G401 (cell line): ENCODE measurements around the gene RGS19. TPM values are rescaled to one million over a fixed set of nuclear protein-coding genes. Genes with fewer than 3 reads are reported as not detected.

ENCODE experiments used
- DNase-seq: peaks from one replicate; pipeline ENCODE4 v3.0.0-alpha.2; 2015; ENCODE audit warnings: low spot score
- in situ Hi-C: cut with HindIII; loops from 2 replicates; pipeline ENCODE4 v1.10.0; 2016; ENCODE audit warnings: low sequenced_read_pairs, mixed read lengths
- total RNA-seq: library from RNA; depleted of rRNA; stranded (reverse); fragments of >200 nt; shearing (Covaris generic); gene quantifications from 2 replicates; pipeline ENCODE4 v1.2.3, GENCODE V29; 2014

RGS19 gene
- total RNA-seq, 1 experiment from 2014 or later, result 32.9 TPM

DNA sequence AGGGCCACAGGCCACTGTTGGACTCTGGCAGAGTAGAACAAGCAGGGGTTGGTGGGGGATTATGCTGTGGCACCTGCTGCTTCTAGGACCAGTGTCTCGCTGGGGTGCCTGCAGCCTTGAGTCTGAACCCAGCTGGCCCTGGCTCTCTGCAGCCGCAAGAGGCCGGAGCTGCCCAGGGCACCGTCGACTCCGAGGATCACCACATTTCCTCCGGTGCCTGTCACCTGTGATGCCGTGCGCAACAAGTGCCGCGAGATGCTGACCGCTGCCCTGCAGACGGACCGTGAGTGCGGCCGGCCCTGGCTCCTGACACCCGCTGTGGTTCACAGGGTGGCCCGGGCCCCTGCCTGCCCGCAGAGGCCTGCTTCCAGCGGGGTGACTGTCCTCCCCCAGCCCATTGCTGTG, 10.1 kb downstream of the RGS19 start:
- in situ Hi-C loops, result no loop called here
- no peak for DNase-seq

- in situ Hi-C loops, result no loop called here
- no peak for DNase-seq
Observed at GRCh38 chr20:64068386-64069208, 10.7 kb downstream of the RGS19 start.

GRCh38 chr20:64067733-64068307, 11.5 kb downstream of the RGS19 start:
- in situ Hi-C loops, result no loop called here
- DNase-seq, result no peak

DNA sequence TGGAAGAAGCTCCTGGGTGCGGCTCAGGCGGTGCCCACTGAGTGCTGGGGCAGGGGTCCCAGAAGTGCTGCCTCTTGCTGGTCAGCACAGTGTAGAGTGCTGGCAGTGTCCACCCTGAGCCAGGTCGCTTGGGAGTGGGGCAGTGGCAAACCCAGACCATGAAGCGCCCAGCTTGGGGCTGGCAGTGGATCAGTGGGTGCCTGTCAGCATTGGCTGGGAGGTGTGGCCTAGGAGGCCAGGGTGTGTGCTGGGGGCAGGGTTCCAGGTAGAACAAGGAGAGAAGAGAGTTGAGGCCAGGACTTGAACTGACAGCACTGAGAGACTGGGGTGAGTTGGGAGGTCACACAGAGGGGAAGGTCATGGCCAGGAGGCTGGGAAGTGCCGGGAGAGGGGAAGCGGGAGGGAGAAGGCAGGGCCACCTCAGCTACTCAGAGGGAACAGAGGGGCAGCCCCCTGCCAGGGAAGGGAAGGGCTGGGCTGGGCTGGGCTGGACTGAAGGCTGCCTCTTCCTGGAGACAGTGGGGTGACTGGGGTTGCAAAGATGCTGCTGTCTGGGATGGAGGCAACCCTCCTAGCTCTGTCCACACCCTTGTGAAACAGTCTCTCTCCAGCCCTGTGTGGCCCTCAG, 12.2 kb downstream of the RGS19 start:
- in situ Hi-C loops, result no loop called here

DNA sequence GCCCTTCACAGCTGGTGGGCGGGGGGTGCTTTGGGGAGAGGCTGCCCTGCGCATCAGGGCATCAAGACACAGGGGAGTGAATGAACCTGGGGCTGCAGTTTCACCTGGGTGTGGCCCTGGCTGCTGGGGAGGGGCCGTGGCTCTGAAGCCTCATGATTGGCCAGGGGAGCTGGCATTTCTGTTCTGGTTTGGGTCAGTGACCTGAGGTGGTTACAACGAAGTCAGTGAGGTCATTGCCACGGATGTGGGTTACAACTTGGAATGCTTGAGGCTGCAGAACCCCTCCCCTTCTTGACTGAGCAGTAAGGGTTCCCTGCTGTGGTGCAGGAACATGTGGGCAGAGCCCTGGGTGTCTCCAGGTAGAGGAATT, 13.4 kb downstream of the RGS19 start:
- no peak for DNase-seq
- in situ Hi-C loops, result no loop called here

More for the DNA sequence above, 12.2 kb downstream of the RGS19 start:
- no peak for DNase-seq

- no peak for DNase-seq
- in situ Hi-C loops, result no loop called here
Observed at GRCh38 chr20:64065062-64065973, 14.0 kb downstream of the RGS19 start.

GRCh38 chr20:64064145-64064698, 15.1 kb downstream of the RGS19 start:
- DNase-seq, result no peak
- in situ Hi-C loops, result no loop called here

DNA sequence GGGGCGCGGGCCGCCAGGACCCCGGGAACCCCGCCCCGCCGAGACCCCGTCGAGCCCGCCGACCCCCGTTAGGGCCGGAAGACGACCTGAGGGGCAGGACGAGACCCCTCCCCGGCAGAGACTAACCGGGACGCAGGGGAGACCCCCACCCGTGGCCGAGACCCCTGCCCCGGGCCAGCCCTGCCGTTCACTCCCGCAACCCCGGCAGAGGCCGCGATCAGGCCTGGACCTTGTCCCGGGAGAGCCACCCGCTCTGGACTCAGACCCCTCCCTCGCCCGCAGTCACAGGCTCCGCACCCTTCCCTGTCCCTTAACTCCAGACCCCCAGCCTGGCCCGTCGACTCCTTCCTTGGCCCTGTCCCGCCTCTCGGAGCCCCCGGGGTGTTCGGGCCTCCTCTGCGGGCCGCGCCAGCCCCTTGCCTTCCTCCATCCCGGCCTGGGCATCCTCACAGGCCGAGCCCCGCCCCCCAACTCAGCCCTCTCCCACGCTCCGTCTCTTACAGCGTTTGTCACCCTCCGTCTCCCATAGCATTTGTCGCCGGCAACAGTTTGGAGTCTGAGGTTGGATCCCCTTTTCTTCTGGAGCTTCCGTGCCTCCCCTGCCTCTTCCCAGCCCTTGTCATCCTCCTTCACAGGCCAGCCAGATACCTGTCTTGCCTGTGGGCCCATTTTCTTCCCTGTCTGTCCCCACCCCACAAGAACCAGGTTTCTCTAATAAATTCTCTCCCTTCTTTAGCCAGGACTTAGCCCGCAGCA, 15.8 kb downstream of the RGS19 start:
- DNase-seq, result no peak
- in situ Hi-C loops, result no loop called here

DNA sequence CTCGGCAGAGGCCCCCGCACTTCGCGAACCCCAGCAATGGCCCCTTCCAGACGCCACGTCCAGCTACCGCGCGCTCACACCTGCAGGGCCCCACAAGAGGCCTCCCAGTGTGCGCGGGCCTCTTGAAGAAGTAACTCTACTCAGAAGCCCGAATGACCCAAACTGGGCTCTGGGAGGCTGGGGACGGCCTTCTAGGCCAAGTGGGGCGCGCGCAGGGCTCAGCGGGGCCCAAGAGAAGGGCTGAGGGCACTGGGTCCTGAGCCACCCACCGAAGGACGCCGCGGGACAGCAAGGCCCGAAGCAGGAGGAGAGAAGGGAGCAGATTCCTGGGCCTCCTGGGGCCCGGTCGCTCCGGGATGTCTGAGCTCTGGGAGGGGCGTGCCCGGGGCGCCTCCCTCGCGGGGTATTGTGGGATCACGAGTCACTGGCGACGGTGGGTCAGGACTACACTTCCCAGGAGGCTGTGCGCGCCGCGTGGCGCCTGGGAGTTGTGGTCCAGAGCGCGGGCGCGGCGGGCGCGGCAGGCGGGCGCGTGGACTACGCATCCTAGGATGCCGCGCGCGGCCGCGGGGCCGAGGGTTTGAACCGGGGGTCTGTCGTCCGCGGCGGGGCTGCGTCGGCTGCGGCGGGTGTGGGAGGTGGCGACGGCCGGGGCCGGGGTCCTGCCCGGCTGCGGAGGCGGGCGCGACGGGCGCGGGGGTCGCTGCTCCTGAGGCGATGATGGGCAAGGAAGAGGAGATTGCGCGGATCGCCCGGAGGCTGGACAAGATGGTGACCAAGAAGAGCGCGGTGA, 16.5 kb downstream of the RGS19 start, which contains the start of gene TCEA2:
Gene TCEA2, plus strand, starts transcription at position 603 of the 793 bp plus-strand sequence. Its CDS starts 115 bp downstream, at position 718.
- DNase-seq, result peak; percentile 94
- in situ Hi-C loops, result no loop called here

DNA sequence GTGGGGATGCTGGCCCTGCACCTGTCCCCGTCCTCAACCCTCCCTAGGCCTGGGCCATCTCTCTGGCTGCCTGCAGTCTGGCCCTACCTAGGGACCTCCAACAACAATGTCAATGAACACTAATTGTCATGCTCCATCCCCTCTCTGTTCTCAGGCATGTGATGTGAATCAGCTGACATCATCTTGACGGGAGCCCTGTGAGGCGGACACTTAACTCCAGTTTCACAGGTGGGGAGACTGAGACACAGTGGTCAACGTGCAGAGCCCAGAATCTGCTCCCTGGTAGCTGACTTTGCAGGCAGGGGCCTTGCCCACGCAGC, 17.1 kb downstream of the RGS19 start:
- no peak for DNase-seq
- in situ Hi-C loops, result no loop called here

DNA sequence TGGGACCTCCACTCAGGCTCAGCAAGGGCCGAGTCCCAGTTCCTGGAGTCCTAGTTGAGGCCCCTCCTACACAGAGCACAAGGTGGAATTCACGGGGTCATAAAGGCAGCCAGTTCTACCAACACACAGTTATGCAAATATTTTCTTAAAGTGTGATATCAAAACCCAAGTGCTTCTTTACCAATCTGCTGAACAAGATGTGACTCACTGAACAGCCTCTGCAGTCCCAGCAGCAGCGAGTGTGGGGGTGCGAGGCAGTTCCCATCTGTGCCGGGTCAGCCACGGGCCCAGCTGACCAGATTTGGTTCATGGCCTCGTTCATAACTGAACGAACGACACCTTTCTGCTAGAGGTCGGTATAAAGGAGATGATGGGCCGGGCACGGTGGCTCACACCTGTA, 20.8 kb downstream of the RGS19 start:
- in situ Hi-C loops, result no loop called here
- no peak for DNase-seq

DNA sequence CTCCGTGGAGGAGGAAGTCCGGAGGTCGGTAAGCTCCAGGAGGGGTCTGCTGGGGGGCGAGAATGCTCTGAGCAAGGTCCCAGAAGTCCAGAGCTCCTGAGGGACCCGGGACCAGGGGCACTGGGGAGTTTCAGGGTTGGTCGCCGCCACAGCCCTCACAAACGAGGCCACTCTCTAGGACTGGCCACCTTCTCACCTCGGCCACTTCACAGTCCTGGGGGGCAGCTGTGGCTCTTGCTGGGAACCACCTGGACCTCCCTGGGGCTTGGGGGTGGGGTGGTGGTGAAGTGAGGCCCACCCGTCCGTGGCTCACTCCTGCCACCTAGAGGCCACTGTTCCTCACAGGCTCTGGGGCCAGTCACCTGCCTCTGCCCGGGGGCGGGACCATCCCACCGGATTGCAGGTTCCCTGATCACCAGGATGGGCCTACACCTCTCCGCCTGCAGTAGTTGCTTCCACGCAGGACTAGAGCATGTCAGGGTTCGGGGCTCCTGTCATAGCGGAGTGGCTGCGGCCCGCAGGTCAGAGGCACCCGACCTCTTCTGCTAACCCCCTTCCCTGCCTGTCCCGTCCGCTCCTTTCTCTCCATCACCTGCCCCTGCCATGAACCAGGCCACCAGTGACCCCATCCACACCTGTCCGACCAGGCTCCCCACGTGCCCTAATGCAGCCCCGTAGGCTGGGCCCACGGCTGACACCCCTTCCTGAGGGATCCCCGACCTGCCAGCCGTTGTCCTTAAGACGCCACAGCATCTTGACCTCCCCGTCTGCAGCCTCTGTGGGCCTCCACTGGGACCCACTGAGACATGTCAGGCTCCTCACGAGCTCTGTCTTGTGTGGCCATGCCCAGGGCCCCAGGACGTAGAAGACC, 21.5 kb downstream of the RGS19 start:
- peak; percentile 87 for DNase-seq
- in situ Hi-C loops, result no loop called here

GRCh38 chr20:64056889-64057627, 22.3 kb downstream of the RGS19 start:
- no peak for DNase-seq
- in situ Hi-C loops, result no loop called here

- DNase-seq, result no peak
- in situ Hi-C loops, result no loop called here
Observed at GRCh38 chr20:64056639-64056888, 22.8 kb downstream of the RGS19 start.

DNA sequence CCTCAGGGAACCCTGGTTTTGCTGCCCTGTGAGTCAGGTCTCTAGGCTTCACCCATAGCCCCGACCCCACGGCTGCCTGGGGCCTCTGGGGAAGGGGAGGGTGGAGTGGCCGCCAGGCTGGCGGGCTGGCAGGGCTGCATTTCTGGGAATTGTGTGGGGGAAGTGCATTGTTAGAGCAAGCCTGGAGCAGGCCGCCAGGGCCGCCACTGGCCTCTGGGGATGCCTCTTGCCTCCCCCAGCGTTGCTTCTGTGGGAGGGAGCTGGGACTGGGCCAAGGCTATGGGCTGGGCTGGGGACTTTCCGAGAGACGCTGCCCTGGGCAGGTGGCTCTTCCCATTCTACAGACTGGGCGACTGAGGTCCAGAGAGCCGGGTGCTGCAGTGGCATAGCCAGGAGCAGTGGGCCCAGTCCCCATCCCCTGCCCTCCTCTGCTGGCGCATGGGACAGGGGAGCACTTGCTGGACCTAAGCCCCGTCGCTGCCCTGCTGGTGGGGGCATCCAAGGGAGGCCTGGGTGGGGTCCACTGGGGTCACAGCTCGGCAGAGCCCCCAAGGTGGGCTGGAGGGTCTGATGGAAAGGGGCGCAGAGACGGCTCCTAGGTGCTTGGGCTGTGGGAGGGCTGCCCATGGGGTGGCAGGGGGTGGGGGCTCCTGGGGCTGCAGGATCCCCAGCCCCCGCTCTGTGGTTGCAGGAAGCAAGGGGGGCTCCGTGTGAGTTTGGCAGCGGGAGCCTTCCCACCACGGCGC, 23.3 kb downstream of the RGS19 start:
- in situ Hi-C loops, result no loop called here
- DNase-seq, result no peak

GRCh38 chr20:64055396-64055892, 23.9 kb downstream of the RGS19 start:
- no peak for DNase-seq
- in situ Hi-C loops, result no loop called here
